Astrocyte of the cerebellum (primary cell): ENCODE data around the gene METTL1.

Experiments used
- DNase-seq: peaks from one replicate; pipeline ENCODE4 v3.0.0-alpha.2; 2011; ENCODE audit warnings: low read depth
- H3K4me3 ChIP-seq: 2 replicates; pipeline ENCODE4 v1.5.1; 2011; ENCODE audit warnings: mild to moderate bottlenecking, low read depth, low read length, moderate library complexity
- CTCF ChIP-seq: IDR thresholded peaks from 2 replicates; pipeline ENCODE4 v1.5.1; 2012; ENCODE audit warnings: low read length, low read depth, moderate library complexity, mild to moderate bottlenecking; ENCODE audit errors: missing control alignments
- in situ Hi-C: cut with HindIII; loops from 2 replicates; pipeline ENCODE4 v1.10.0; 2017; ENCODE audit warnings: low sequenced_read_pairs

METTL1 gene

GRCh38 chr12:57756406-57757341 is 15.2 kb downstream of the METTL1 start:
- peak; percentile 76 for TF ChIP-seq CTCF
- in situ Hi-C loops = loop anchor here (5.0 kb wide), 1 partner anchor 61 kb away; the partner anchor contains the start of gene AVIL
- peak overlapping the region; percentile 55 for H3K4me3 ChIP-seq
- DNase-seq = no peak

- TF ChIP-seq CTCF = no peak
- peak overlapping the region; percentile 55 for H3K4me3 ChIP-seq
- no peak for DNase-seq
- in situ Hi-C loops = loop anchor here (5.0 kb wide), 1 partner anchor 62 kb away; the partner anchor contains the start of gene AVIL
These were observed 16.2 kb downstream of the METTL1 start for GRCh38 chr12:57755454-57756372.

- peak overlapping the region; percentile 55 for H3K4me3 ChIP-seq
- no peak for TF ChIP-seq CTCF
- DNase-seq = no peak
- in situ Hi-C loops = loop anchor here (5.0 kb wide), 1 partner anchor 62 kb away; the partner anchor contains the start of gene AVIL
These were observed 16.8 kb downstream of the METTL1 start for GRCh38 chr12:57755194-57755453.

GRCh38 chr12:57754411-57755193 is 17.3 kb downstream of the METTL1 start, which contains the start of gene MARCHF9:
Gene MARCHF9 (plus strand): TSS chr12:57755103. CDS start chr12:57755529, 426 bp downstream.
- H3K4me3 ChIP-seq = peak within 1 kb of the TSS; percentile 55
- no peak for TF ChIP-seq CTCF
- no peak for DNase-seq
- in situ Hi-C loops = loop anchor here (5.0 kb wide), 1 partner anchor 63 kb away; the partner anchor contains the start of gene AVIL

GRCh38 chr12:57753756-57754337 is 18.1 kb downstream of the METTL1 start:
- in situ Hi-C loops = no loop called here
- TF ChIP-seq CTCF = no peak
- H3K4me3 ChIP-seq = no peak overlapping the region
- no peak for DNase-seq

GRCh38 chr12:57752668-57753000 is 19.3 kb downstream of the METTL1 start:
- H3K4me3 ChIP-seq = peak overlapping the region; percentile 95
- TF ChIP-seq CTCF = no peak
- in situ Hi-C loops = no loop called here
- DNase-seq = no peak
